HG02840 (cell line): Measurements from ENCODE around the gene ST3GAL4.
"Not testable (repeated sequence)": the region's sequence is repeated elsewhere in the genome, so short reads cannot be mapped to it uniquely, and the experiment has no call there.

ENCODE experiments used
- ATAC-seq: cut with Tn5 transposase; IDR thresholded peaks from one replicate; pipeline ENCODE4 v1.9.1; 2021; ENCODE audit warnings: mild to moderate bottlenecking, moderate library complexity, moderate number of reproducible peaks; ENCODE audit not compliant: unreplicated experiment, low FRiP score

Gene ST3GAL4

GRCh38 chr11:126383339-126384335, 28.2 kb downstream of the ST3GAL4 start:
- ATAC-seq = no peak

- ATAC-seq = no peak
These were observed 29.1 kb downstream of the ST3GAL4 start for GRCh38 chr11:126384449-126385070.

GRCh38 chr11:126385991-126386728, 30.7 kb downstream of the ST3GAL4 start:
- no peak for ATAC-seq

GRCh38 chr11:126386729-126387071, 31.2 kb downstream of the ST3GAL4 start:
- not testable (repeated sequence) for ATAC-seq

- no peak for ATAC-seq
These were observed 32.4 kb downstream of the ST3GAL4 start for GRCh38 chr11:126387857-126388256.

GRCh38 chr11:126390272-126390867, 34.9 kb downstream of the ST3GAL4 start:
- ATAC-seq = no peak

GRCh38 chr11:126391286-126391954, 35.9 kb downstream of the ST3GAL4 start:
- ATAC-seq = no peak

- ATAC-seq = no peak
These were observed 36.6 kb downstream of the ST3GAL4 start for GRCh38 chr11:126391970-126392632.

GRCh38 chr11:126392633-126393013, 37.1 kb downstream of the ST3GAL4 start:
- ATAC-seq = no peak

- no peak for ATAC-seq
These were observed 37.7 kb downstream of the ST3GAL4 start for GRCh38 chr11:126393143-126393542.

- no peak for ATAC-seq
These were observed 38.5 kb downstream of the ST3GAL4 start for GRCh38 chr11:126394036-126394435.

GRCh38 chr11:126394634-126395072, 39.2 kb downstream of the ST3GAL4 start:
- not testable (repeated sequence) for ATAC-seq

GRCh38 chr11:126395784-126396183, 40.3 kb downstream of the ST3GAL4 start:
- ATAC-seq = not testable (repeated sequence)

- not testable (repeated sequence) for ATAC-seq
These were observed 40.8 kb downstream of the ST3GAL4 start for GRCh38 chr11:126396266-126396665.

- ATAC-seq = no peak
These were observed 41.5 kb downstream of the ST3GAL4 start for GRCh38 chr11:126396965-126397364.

GRCh38 chr11:126398296-126398695, 42.8 kb downstream of the ST3GAL4 start:
- ATAC-seq = no peak

GRCh38 chr11:126398721-126399120, 43.2 kb downstream of the ST3GAL4 start:
- no peak for ATAC-seq

- ATAC-seq = no peak
These were observed 44.5 kb downstream of the ST3GAL4 start for GRCh38 chr11:126400019-126400418.

- ATAC-seq = no peak
These were observed 45.0 kb downstream of the ST3GAL4 start for GRCh38 chr11:126400479-126400878.
